Measurements from ENCODE around the gene MICAL3. TPM values are rescaled to one million over a fixed set of nuclear protein-coding genes. Genes with fewer than 3 reads are reported as not detected.
A peak's percentile ranks its signal among the peaks of the same experiment; 100 is the strongest.
"Not testable (repeated sequence)": the region's sequence is repeated elsewhere in the genome, so short reads cannot be mapped to it uniquely, and the experiment has no call there.

Gene MICAL3
- total RNA-seq, 1 experiment from 2014 or later: 23.7 TPM

DNA sequence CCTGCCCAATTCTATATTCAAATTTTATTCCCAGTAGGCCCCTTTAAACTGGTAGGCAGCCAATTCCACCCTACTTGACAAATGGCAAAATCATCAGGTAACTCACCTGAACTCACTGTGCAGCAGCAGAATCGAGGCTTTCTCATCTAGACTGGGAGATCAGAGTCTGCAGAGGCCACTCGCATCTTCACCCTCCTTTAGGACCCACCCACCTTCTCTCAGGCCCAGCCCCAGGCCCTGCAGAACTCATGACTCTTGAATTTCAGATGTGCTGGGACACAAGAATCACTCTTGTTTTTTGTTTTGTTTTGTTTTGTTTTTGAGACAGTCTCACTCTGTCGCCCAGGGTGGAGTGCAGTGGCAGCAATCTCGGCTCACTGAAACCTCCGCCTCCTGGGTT lies 38.8 kb downstream of the MICAL3 start:
- TF ChIP-seq EZH2 (IDR thresholded peaks at IDR 0.05; ENCODE audit: low read length, unreplicated experiment) (no peak), EZH2phosphoT487 (IDR thresholded peaks at IDR 0.05; ENCODE audit: borderline replicate concordance, low read length) (no peak)
- TF ChIP-seq, protein P1, sequence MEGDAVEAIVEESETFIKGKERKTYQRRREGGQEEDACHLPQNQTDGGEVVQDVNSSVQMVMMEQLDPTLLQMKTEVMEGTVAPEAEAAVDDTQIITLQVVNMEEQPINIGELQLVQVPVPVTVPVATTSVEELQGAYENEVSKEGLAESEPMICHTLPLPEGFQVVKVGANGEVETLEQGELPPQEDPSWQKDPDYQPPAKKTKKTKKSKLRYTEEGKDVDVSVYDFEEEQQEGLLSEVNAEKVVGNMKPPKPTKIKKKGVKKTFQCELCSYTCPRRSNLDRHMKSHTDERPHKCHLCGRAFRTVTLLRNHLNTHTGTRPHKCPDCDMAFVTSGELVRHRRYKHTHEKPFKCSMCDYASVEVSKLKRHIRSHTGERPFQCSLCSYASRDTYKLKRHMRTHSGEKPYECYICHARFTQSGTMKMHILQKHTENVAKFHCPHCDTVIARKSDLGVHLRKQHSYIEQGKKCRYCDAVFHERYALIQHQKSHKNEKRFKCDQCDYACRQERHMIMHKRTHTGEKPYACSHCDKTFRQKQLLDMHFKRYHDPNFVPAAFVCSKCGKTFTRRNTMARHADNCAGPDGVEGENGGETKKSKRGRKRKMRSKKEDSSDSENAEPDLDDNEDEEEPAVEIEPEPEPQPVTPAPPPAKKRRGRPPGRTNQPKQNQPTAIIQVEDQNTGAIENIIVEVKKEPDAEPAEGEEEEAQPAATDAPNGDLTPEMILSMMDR (conservative IDR thresholded peaks at IDR 0.05; ENCODE audit: low read depth, low read length): no peak
- Histone ChIP-seq H3K79me2 (ENCODE audit: low read length) (peaks cover 95% of the 10 kb centered on the region), H3K4me1 (ENCODE audit: insufficient read depth, low read length) (peaks cover 34% of the 10 kb centered on the region), H3K4me3 (ENCODE audit: low read length) (no peak overlapping the region), H3K36me3 (ENCODE audit: low read depth, low read length) (no peaks in the 10 kb centered on the region), H3F3A (ENCODE audit: low read length, unreplicated experiment) (no peaks in the 10 kb centered on the region), H3K27ac (ENCODE audit: low read length) (no peak overlapping the region), H3K9me3 (ENCODE audit: low read length) (no peaks in the 10 kb centered on the region), H3K27me3 (ENCODE audit: low read length) (no peaks in the 10 kb centered on the region), H2AFZ (ENCODE audit: low read length) (no peak overlapping the region), H3K9me2 (replicated peaks; ENCODE audit: low read length) (no peaks in the 10 kb centered on the region), H3K4me2 (ENCODE audit: low read length) (no peak overlapping the region), H3K9ac (ENCODE audit: low read length) (no peak overlapping the region), H4K20me1 (ENCODE audit: low read length) (peaks cover 23% of the 10 kb centered on the region; the same call in 1 of the 2 replicates)
- intact Hi-C loops (cut with micrococcal nuclease): loop anchor here (10.0 kb wide), 1 partner anchor 71 kb away; no protein-coding TSS in a partner anchor
- DNase-seq (no peak), ATAC-seq (no peak)
- ChIA-PET CTCF (no interaction called here), POLR2A (ENCODE audit: unreplicated experiment) (no interaction called here)
- no TSS peak for BruUV-seq (replicated peaks)

DNA sequence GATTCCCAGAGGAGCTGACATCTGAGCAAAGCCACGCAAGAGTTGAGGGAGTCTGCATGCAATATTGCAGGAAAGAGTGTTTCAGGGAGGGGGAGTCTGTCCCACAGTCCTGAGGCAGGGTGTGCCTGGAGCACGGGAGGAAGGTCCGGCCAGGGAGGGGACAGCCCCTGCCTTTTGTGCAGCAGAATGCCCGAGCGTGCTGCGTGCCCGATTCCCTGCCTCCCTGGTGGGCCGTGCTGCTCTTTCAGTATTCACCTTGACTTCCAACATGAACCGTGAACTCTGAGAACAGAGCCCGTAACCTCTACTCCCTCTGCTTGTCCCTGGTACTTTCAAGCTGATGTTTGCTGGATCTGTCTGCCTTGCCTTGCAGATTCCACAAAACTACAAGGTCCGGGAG lies 39.3 kb downstream of the MICAL3 start:
- H3K9me3 ChIP-seq (ENCODE audit: low read length); ATAC-seq; H3K36me3 ChIP-seq (ENCODE audit: low read depth, low read length); BruUV-seq (replicated peaks); POLR2A ChIA-PET (ENCODE audit: unreplicated experiment); H3K27me3 ChIP-seq (ENCODE audit: low read length); H3F3A ChIP-seq (ENCODE audit: low read length, unreplicated experiment); H3K4me3 ChIP-seq (ENCODE audit: low read length); H3K4me2 ChIP-seq (ENCODE audit: low read length); DNase-seq; H3K27ac ChIP-seq (ENCODE audit: low read length); H3K9me2 ChIP-seq (replicated peaks; ENCODE audit: low read length); H3K9ac ChIP-seq (ENCODE audit: low read length); CTCF ChIA-PET; H2AFZ ChIP-seq (ENCODE audit: low read length): not testable (repeated sequence)
- peaks cover 24% of the 10 kb centered on the region; the same call in 1 of the 2 replicates for H4K20me1 ChIP-seq (ENCODE audit: low read length)
- intact Hi-C loops (cut with micrococcal nuclease): loop anchor here (10.0 kb wide), 1 partner anchor 70 kb away; no protein-coding TSS in a partner anchor
- peaks cover 95% of the 10 kb centered on the region for H3K79me2 ChIP-seq (ENCODE audit: low read length)
- peaks cover 31% of the 10 kb centered on the region for H3K4me1 ChIP-seq (ENCODE audit: insufficient read depth, low read length)

DNA sequence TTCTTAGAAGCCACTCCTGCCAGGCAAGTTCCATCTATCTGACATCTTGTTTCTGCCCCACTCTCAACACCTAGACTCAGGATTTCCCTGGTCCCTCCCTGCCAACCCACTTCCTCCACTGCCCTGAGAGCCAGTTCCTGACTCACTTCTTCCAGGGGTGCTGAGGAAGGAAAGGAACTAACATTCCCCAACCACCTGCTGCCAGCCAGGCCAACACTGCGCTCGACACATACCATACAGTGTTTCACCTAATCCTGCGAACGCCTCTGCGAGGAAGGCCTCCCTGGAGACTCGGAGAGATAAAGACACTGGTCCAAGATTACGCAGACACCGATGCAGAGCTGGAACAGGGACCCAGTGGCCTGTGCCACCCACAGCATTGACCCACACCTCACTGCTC lies 40.2 kb downstream of the MICAL3 start:
- H3K27ac ChIP-seq (ENCODE audit: low read length): no peak overlapping the region
- no peak overlapping the region for H3K4me2 ChIP-seq (ENCODE audit: low read length)
- ATAC-seq (peak; percentile 46), DNase-seq (peak; percentile 53)
- H3K79me2 ChIP-seq (ENCODE audit: low read length): peaks cover 95% of the 10 kb centered on the region
- H3K9me3 ChIP-seq (ENCODE audit: low read length): no peaks in the 10 kb centered on the region
- TF ChIP-seq, protein P1 (conservative IDR thresholded peaks at IDR 0.05; ENCODE audit: low read depth, low read length): no peak
- H3K4me1 ChIP-seq (ENCODE audit: insufficient read depth, low read length): peaks cover 30% of the 10 kb centered on the region
- no peak overlapping the region for H3K4me3 ChIP-seq (ENCODE audit: low read length)
- ChIA-PET CTCF (no interaction called here), POLR2A (ENCODE audit: unreplicated experiment) (no interaction called here)
- no peaks in the 10 kb centered on the region for H3K9me2 ChIP-seq (replicated peaks; ENCODE audit: low read length)
- H3F3A ChIP-seq (ENCODE audit: low read length, unreplicated experiment): no peaks in the 10 kb centered on the region
- peaks cover 17% of the 10 kb centered on the region; the same call in 1 of the 2 replicates for H4K20me1 ChIP-seq (ENCODE audit: low read length)
- no peaks in the 10 kb centered on the region for H3K27me3 ChIP-seq (ENCODE audit: low read length)
- H3K9ac ChIP-seq (ENCODE audit: low read length): no peak overlapping the region
- H2AFZ ChIP-seq (ENCODE audit: low read length): no peak overlapping the region
- H3K36me3 ChIP-seq (ENCODE audit: low read depth, low read length): no peaks in the 10 kb centered on the region
- intact Hi-C loops (cut with micrococcal nuclease): loop anchor here (10.0 kb wide), 1 partner anchor 69 kb away; no protein-coding TSS in a partner anchor
- no TSS peak for BruUV-seq (replicated peaks)
